ENCODE measurements around the gene NOL11.
"Not testable (repeated sequence)": the region's sequence is repeated elsewhere in the genome, so short reads cannot be mapped to it uniquely, and the experiment has no call there.

The NOL11 gene

DNA sequence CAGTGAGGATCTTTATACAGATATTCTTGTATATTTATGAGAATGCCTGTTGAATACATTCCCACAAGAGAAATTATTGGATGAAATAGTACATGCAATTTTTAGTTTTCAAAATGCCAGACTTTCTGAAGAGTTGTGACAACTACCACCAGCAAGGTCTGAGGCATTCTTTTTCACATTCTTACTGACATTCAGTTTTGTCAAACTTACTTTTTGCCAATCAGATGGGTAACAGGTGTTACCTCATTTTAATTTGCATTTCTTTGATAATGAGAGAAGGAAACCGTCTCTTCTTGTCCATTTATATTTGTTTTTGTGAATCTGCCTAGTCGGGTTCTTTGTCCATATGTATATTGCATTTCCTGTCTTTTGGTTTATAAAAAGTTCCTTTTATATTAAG lies 24.3 kb downstream of the NOL11 start:
- no peak for DNase-seq
- H3K36me3 ChIP-seq (ENCODE audit: control insufficient read depth in 4 of 4, insufficient read depth in 4 of 4, low read length in 3 of 4), result peaks cover 25 to 81% (median 58%) of the 10 kb centered on the region in 4 experiments
- no peak overlapping the region for H3K4me3 ChIP-seq (ENCODE audit: control insufficient read depth in 1 of 7, extremely low read depth in 1 of 7, insufficient read depth in 4 of 7, low read depth in 2 of 7, low read length in 6 of 7)
- peaks cover 4 to 10% (median 7%) of the 10 kb centered on the region in 4 experiments for H3K4me1 ChIP-seq (ENCODE audit: control extremely low read depth in 1 of 4, control insufficient read depth in 4 of 4, insufficient read depth in 4 of 4, low read length in 3 of 4)
- no CpG with 5 or more reads among the region's 2 CpGs for WGBS (ENCODE audit: insufficient coverage)
- H3K27me3 ChIP-seq (replicated peaks in 2 of 5; ENCODE audit: control insufficient read depth in 4 of 5, insufficient read depth in 5 of 5, low read length in 4 of 5), result no peaks in the 10 kb centered on the region
- POLR2A ChIA-PET, result no interaction called here
- H3K9me3 ChIP-seq (ENCODE audit: control extremely low read depth in 1 of 5, control insufficient read depth in 4 of 5, insufficient read depth in 2 of 5, low read depth in 1 of 5, low read length in 4 of 5), result no peaks in the 10 kb centered on the region
- CTCF ChIA-PET, result no interaction called here
- peak overlapping the region; percentile 3 to 25 for H3K27ac ChIP-seq (ENCODE audit: insufficient read depth in 1 of 2, low read depth in 1 of 2, low read length in 2 of 2, poor library complexity in 1 of 2, severe bottlenecking in 2 of 2)

DNA sequence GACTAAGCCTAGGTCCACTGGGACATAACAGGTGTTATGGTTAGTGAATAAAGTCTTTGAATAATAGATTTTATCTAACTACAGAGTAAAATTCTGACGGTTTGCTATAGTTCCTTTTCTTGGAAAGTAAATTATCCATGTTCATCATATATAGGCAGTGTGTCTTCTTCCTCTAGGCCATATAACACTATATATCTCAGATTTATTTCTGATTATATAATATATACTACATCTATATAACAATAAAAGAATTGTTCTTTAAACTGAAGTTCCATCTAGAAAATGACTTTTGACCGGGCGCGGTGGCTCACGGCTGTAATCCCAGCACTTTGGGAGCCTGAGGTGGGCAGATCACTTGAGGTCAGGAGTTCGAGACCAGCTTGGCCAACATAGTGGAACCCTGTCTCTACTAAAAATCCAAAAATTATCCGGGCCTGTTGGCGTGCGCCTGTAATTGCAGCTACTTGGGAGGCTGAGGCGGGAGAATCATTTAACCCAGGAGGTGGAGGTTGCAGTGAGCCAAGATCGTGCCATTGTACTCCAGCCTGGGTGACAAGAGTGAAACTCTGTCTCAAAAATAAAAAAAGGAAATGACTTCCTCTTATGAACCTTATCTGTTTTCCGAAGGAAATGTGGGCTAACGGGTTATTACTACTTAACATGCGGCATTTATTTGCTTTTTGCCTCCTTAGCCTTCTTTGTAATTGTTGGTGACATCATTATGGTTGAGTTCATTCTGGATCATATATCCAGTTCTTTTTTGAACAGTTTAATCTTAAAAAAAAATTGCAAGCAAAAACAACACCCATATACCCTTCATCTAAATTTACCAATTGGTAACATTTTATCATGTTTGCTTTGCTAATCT lies 29.2 kb downstream of the NOL11 start:
- H3K36me3 ChIP-seq (ENCODE audit: control insufficient read depth in 4 of 4, insufficient read depth in 4 of 4, low read length in 3 of 4), result peaks cover 21 to 78% (median 45%) of the 10 kb centered on the region in 4 experiments
- DNase-seq, result peak; percentile 75 to 93 (median 87)
- ChIA-PET CTCF (interaction anchor here (1.2 to 3.3 kb wide), 4 partner anchors 29 to 52 kb away, joined by 3 to 12 read pairs (median 4); partner anchors contain the start of gene NOL11), POLR2A (interaction anchor here (1.0 kb wide), 1 partner anchor 13 kb away, joined by 4 read pairs; no protein-coding TSS in a partner anchor)
- peaks cover 1 to 9% (median 6%) of the 10 kb centered on the region in 5 experiments for H3K9me3 ChIP-seq (ENCODE audit: control extremely low read depth in 1 of 5, control insufficient read depth in 4 of 5, insufficient read depth in 2 of 5, low read depth in 1 of 5, low read length in 4 of 5)
- H3K4me1 ChIP-seq (ENCODE audit: control extremely low read depth in 1 of 4, control insufficient read depth in 4 of 4, insufficient read depth in 4 of 4, low read length in 3 of 4), result peaks cover 15 to 27% (median 18%) of the 10 kb centered on the region in 4 experiments
- no peaks in the 10 kb centered on the region for H3K27me3 ChIP-seq (replicated peaks in 2 of 5; ENCODE audit: control insufficient read depth in 4 of 5, insufficient read depth in 5 of 5, low read length in 4 of 5)
- H3K4me3 ChIP-seq (ENCODE audit: control insufficient read depth in 1 of 7, extremely low read depth in 1 of 7, insufficient read depth in 4 of 7, low read depth in 2 of 7, low read length in 6 of 7), result peak overlapping the region in 1 of 7 experiments; percentile 48
- 49% methylated on average over 7 of the region's 14 CpGs for WGBS (ENCODE audit: insufficient coverage)
- peak overlapping the region; percentile 59 to 75 for H3K27ac ChIP-seq (ENCODE audit: insufficient read depth in 1 of 2, low read depth in 1 of 2, low read length in 2 of 2, poor library complexity in 1 of 2, severe bottlenecking in 2 of 2)

DNA sequence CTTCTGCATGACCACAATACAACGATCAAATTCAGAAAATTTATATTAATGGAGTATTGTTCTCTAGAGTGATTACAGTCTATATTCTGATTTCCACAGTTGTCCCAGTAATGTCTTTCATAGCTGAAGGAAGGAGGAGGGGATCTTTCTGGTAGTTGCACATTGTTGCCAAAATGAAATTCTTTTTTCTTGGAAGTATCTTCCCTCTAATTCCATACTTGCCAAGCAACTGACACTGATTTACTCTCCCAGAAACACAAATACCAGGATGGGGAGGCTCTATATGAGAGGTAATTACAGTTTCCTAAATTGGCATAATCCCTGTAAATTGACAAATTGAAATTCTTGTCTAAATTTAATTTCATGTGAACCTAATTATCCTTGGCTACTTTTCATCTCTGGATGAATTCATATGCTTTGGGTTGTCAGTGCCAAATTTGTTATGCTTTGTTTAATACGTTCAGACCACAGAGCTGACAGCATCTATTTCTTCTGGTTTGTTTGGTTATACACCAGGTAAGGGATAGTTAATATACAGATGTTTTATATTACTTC lies 30.0 kb downstream of the NOL11 start:
- peaks cover 21 to 70% (median 40%) of the 10 kb centered on the region in 4 experiments for H3K36me3 ChIP-seq (ENCODE audit: control insufficient read depth in 4 of 4, insufficient read depth in 4 of 4, low read length in 3 of 4)
- H3K4me3 ChIP-seq (ENCODE audit: control insufficient read depth in 1 of 7, extremely low read depth in 1 of 7, insufficient read depth in 4 of 7, low read depth in 2 of 7, low read length in 6 of 7), result no peak overlapping the region
- peak overlapping the region; percentile 59 to 75 for H3K27ac ChIP-seq (ENCODE audit: insufficient read depth in 1 of 2, low read depth in 1 of 2, low read length in 2 of 2, poor library complexity in 1 of 2, severe bottlenecking in 2 of 2)
- POLR2A ChIA-PET, result interaction anchor here (0.6 to 1.0 kb wide), 2 partner anchors 14 to 100 kb away, joined by 3 to 4 read pairs; no protein-coding TSS in a partner anchor
- peaks cover 15 to 27% (median 18%) of the 10 kb centered on the region in 4 experiments for H3K4me1 ChIP-seq (ENCODE audit: control extremely low read depth in 1 of 4, control insufficient read depth in 4 of 4, insufficient read depth in 4 of 4, low read length in 3 of 4)
- DNase-seq, result no peak
- WGBS (ENCODE audit: insufficient coverage), result no CpG with 5 or more reads among the region's 2 CpGs
- H3K9me3 ChIP-seq (ENCODE audit: control extremely low read depth in 1 of 5, control insufficient read depth in 4 of 5, insufficient read depth in 2 of 5, low read depth in 1 of 5, low read length in 4 of 5), result peaks cover 1 to 9% (median 6%) of the 10 kb centered on the region in 5 experiments
- CTCF ChIA-PET, result interaction anchor here (1.2 to 3.3 kb wide), 4 partner anchors 30 to 52 kb away, joined by 3 to 12 read pairs (median 4); partner anchors contain the start of gene NOL11
- no peaks in the 10 kb centered on the region for H3K27me3 ChIP-seq (replicated peaks in 2 of 5; ENCODE audit: control insufficient read depth in 4 of 5, insufficient read depth in 5 of 5, low read length in 4 of 5)

DNA sequence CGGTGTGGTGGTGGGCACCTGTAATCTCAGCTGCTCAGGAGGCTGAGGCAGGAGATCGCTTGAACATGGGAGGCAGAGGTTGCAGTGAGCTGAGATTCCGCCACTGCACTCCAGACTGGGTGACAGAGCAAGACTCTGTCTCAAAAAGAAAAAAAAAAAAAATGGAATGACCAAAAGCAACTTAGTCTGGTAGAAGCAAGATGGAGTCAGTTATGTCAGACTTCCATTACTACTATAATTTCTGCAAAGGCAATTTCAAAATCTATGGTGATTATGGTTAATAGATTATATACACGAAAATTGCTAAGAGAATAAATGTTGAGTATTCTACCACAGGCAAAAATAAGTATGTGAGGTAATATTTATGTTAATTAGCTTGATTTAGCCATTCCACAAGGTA lies 32.3 kb downstream of the NOL11 start:
- ChIA-PET CTCF (interaction anchor here (3.3 kb wide), 1 partner anchor 32 kb away, joined by 12 read pairs; no protein-coding TSS in a partner anchor), POLR2A (no interaction called here)
- Histone ChIP-seq H3K27me3 (replicated peaks in 2 of 5; ENCODE audit: control insufficient read depth in 4 of 5, insufficient read depth in 5 of 5, low read length in 4 of 5) (no peaks in the 10 kb centered on the region), H3K27ac (ENCODE audit: insufficient read depth in 1 of 2, low read depth in 1 of 2, low read length in 2 of 2, poor library complexity in 1 of 2, severe bottlenecking in 2 of 2) (no peak overlapping the region), H3K4me1 (ENCODE audit: control extremely low read depth in 1 of 4, control insufficient read depth in 4 of 4, insufficient read depth in 4 of 4, low read length in 3 of 4) (peaks cover 15 to 27% (median 18%) of the 10 kb centered on the region in 4 experiments), H3K4me3 (ENCODE audit: control insufficient read depth in 1 of 7, extremely low read depth in 1 of 7, insufficient read depth in 4 of 7, low read depth in 2 of 7, low read length in 6 of 7) (no peak overlapping the region), H3K9me3 (ENCODE audit: control extremely low read depth in 1 of 5, control insufficient read depth in 4 of 5, insufficient read depth in 2 of 5, low read depth in 1 of 5, low read length in 4 of 5) (peaks cover 1 to 9% (median 6%) of the 10 kb centered on the region in 5 experiments), H3K36me3 (ENCODE audit: control insufficient read depth in 4 of 4, insufficient read depth in 4 of 4, low read length in 3 of 4) (peaks cover 11 to 53% (median 23%) of the 10 kb centered on the region in 4 experiments)
- WGBS (ENCODE audit: insufficient coverage), result 100% methylated on average over 2 of the region's 4 CpGs
- no peak for DNase-seq

DNA sequence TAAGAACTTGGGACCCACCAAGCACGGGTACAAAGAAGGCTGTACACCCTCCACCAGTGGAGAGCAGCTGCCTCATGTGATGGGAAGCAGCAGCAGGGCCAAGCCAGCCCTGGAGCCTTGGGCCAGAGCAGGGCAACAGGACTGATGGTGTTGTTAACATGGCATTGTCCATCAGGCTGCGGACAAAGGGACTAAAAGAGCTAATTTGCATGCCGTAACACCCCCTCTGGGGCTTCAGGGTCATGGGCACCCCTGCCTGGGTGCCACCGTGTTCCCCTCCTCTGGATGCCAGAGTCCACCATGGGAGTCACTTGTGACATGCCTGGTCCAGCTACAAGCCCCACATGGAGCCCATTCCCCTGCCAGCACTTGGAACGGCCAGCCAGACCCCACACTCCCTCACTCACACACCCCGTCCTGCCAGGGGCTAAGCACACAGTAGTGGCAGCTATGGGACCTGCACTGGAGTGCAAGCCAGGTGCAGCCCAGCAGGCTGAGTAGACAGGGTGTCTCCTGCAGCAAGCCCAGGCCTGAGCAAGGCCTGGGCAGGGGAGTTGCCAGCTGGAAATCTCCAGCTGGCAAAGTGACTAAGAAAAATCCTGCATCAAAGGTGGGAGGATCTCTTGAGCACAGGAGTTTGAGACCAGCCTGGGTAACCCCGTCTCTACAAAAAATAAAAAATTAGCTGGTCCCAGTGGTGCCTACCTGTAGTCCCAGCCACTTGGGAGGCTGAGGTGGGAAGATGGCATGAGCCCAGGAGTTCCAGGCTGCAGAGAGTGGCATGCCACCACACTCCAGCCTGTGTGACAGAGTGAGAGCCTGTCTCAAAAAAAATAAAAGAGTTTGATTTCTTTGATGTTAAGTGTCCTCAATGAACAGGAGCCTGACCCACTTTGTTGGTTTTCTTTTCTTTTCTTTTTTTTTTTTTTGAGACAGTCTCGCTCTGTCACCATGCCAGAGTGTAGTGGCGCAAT lies 33.7 kb downstream of the NOL11 start:
- Histone ChIP-seq H3K36me3 (ENCODE audit: control insufficient read depth in 4 of 4, insufficient read depth in 4 of 4, low read length in 3 of 4) (peaks cover 11 to 46% (median 20%) of the 10 kb centered on the region in 4 experiments), H3K27ac (ENCODE audit: insufficient read depth in 1 of 2, low read depth in 1 of 2, low read length in 2 of 2, poor library complexity in 1 of 2, severe bottlenecking in 2 of 2) (no peak overlapping the region), H3K27me3 (replicated peaks in 2 of 5; ENCODE audit: control insufficient read depth in 4 of 5, insufficient read depth in 5 of 5, low read length in 4 of 5) (no peaks in the 10 kb centered on the region), H3K4me3 (ENCODE audit: control insufficient read depth in 1 of 7, extremely low read depth in 1 of 7, insufficient read depth in 4 of 7, low read depth in 2 of 7, low read length in 6 of 7) (no peak overlapping the region), H3K9me3 (ENCODE audit: control extremely low read depth in 1 of 5, control insufficient read depth in 4 of 5, insufficient read depth in 2 of 5, low read depth in 1 of 5, low read length in 4 of 5) (peaks cover 1 to 9% (median 6%) of the 10 kb centered on the region in 5 experiments), H3K4me1 (ENCODE audit: control extremely low read depth in 1 of 4, control insufficient read depth in 4 of 4, insufficient read depth in 4 of 4, low read length in 3 of 4) (peaks cover 14 to 23% (median 16%) of the 10 kb centered on the region in 4 experiments)
- DNase-seq, result no peak
- ChIA-PET POLR2A (no interaction called here), CTCF (interaction anchor here (1.2 to 1.4 kb wide), 3 partner anchors 12 to 33 kb away, joined by 3 to 5 read pairs (median 4); partner anchors contain the start of gene NOL11)
- 76% methylated on average over 7 of the region's 9 CpGs for WGBS (ENCODE audit: insufficient coverage)

DNA sequence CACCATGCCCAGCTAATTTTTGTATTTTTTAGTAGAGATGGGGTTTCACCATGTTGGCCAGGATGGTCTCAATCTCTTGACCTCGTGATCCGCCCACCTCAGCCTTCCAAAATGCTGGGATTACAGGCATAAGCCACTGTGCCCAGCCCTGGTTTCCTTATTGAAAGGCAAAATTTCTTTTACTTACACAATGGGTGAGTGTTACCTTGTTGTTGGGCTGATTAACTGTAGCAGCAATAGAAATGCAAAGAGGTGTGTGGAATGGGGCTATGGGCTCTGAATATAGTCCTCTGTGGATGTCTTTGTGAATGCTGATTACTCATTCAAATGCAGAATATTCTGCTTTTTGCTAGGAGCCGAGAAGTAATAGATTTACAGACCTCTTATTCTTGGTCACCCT lies 34.4 kb downstream of the NOL11 start:
- H3K27ac ChIP-seq (ENCODE audit: insufficient read depth in 1 of 2, low read depth in 1 of 2, low read length in 2 of 2, poor library complexity in 1 of 2, severe bottlenecking in 2 of 2); H3K27me3 ChIP-seq (replicated peaks in 2 of 5; ENCODE audit: control insufficient read depth in 4 of 5, insufficient read depth in 5 of 5, low read length in 4 of 5); POLR2A ChIA-PET; DNase-seq; H3K9me3 ChIP-seq (ENCODE audit: control extremely low read depth in 1 of 5, control insufficient read depth in 4 of 5, insufficient read depth in 2 of 5, low read depth in 1 of 5, low read length in 4 of 5); H3K4me3 ChIP-seq (ENCODE audit: control insufficient read depth in 1 of 7, extremely low read depth in 1 of 7, insufficient read depth in 4 of 7, low read depth in 2 of 7, low read length in 6 of 7): not testable (repeated sequence)
- WGBS (ENCODE audit: insufficient coverage), result 100% methylated on average over 2 of the region's 3 CpGs
- CTCF ChIA-PET, result interaction anchor here (0.9 to 1.4 kb wide), 4 partner anchors 13 to 34 kb away, joined by 3 to 5 read pairs (median 3); partner anchors contain the start of gene NOL11
- peaks cover 8 to 15% (median 12%) of the 10 kb centered on the region in 4 experiments for H3K4me1 ChIP-seq (ENCODE audit: control extremely low read depth in 1 of 4, control insufficient read depth in 4 of 4, insufficient read depth in 4 of 4, low read length in 3 of 4)
- peaks cover 11 to 44% (median 20%) of the 10 kb centered on the region in 4 experiments for H3K36me3 ChIP-seq (ENCODE audit: control insufficient read depth in 4 of 4, insufficient read depth in 4 of 4, low read length in 3 of 4)

Measured in common myeloid progenitor, CD34-positive (primary cell).